ENCODE data around the gene IFT20. TPM values are rescaled to one million over a fixed set of nuclear protein-coding genes. Genes with fewer than 3 reads are reported as not detected.

Gene IFT20
- total RNA-seq, 1 experiment from 2014 or later = 21.0 TPM

- H4K91ac ChIP-seq (ENCODE audit: insufficient read length, low read depth, low read length) = no peak overlapping the region
- DNase-seq = peak; percentile 28
- H3K36me3 Mint-ChIP-seq (ENCODE audit: insufficient read depth in 1 of 3, low read depth in 3 of 3) = peaks cover 12 to 27% (median 25%) of the 10 kb centered on the region in 3 experiments; a peak in 6 of 7 replicates
These were observed 3.3 kb downstream of the IFT20 start for GRCh38 chr17:28331891-28332420.

More at GRCh38 chr17:28331891-28332420, 3.3 kb downstream of the IFT20 start:
- Histone ChIP-seq H2BK15ac (ENCODE audit: low read depth, low read length) (no peak overlapping the region), H3K27me3 (ENCODE audit: insufficient read depth, low read length) (no peaks in the 10 kb centered on the region), H3K23me2 (ENCODE audit: insufficient read length, low read depth, low read length, poor library complexity, severe bottlenecking) (peaks cover 13% of the 10 kb centered on the region), H3K56ac (ENCODE audit: insufficient read length, low read depth, low read length) (no peak overlapping the region), H3K4me1 (ENCODE audit: insufficient read depth, low read length) (peaks cover 9% of the 10 kb centered on the region; the same call in 1 of the 2 replicates), H3K27ac (ENCODE audit: insufficient read length, low read depth, low read length) (no peak overlapping the region), H3K79me2 (ENCODE audit: insufficient read depth, low read length) (no peaks in the 10 kb centered on the region; the same call in 1 of the 2 replicates), H3K9ac (ENCODE audit: extremely low read depth, insufficient read length, low read length) (no peak overlapping the region), H3T11ph (ENCODE audit: low read length) (no peak overlapping the region), H2BK20ac (ENCODE audit: low read depth, low read length, poor library complexity, severe bottlenecking) (no peak overlapping the region), H3K4me2 (ENCODE audit: insufficient read depth, insufficient read length, low read length) (no peak overlapping the region), H2BK5ac (ENCODE audit: insufficient read length, low read length) (no peak overlapping the region), H3K9me3 (ENCODE audit: control insufficient read depth, low read depth, low read length) (no peaks in the 10 kb centered on the region), H3K14ac (ENCODE audit: insufficient read depth, low read length) (no peak overlapping the region), H4K8ac (replicated peaks; ENCODE audit: insufficient read length, low read depth, low read length) (no peak overlapping the region), H2BK120ac (ENCODE audit: low read depth, low read length, poor library complexity, severe bottlenecking) (no peak overlapping the region), H3K4ac (ENCODE audit: low read depth, low read length) (no peak overlapping the region), H2AK5ac (ENCODE audit: insufficient read length, low read length) (no peak overlapping the region), H3K79me1 (ENCODE audit: insufficient read depth, low read depth, low read length, poor library complexity, severe bottlenecking) (no peaks in the 10 kb centered on the region), H3K18ac (ENCODE audit: insufficient read length, low read depth, low read length) (no peak overlapping the region), H2AFZ (ENCODE audit: low read length) (no peak overlapping the region), H3K23ac (ENCODE audit: insufficient read length, low read depth, low read length) (no peak overlapping the region), H2BK12ac (ENCODE audit: insufficient read length, low read depth, low read length) (no peak overlapping the region), H4K20me1 (ENCODE audit: control insufficient read depth, insufficient read depth, insufficient read length) (no peaks in the 10 kb centered on the region), H4K5ac (ENCODE audit: insufficient read length, low read depth, low read length) (no peak overlapping the region)
- H3K27me3 Mint-ChIP-seq (ENCODE audit: low read depth) = no peaks in the 10 kb centered on the region
- H3K27ac Mint-ChIP-seq = peak overlapping the region in 1 of 3 experiments; percentile 41; a peak in 1 of 7 replicates
- H3K4me3 Mint-ChIP-seq = no peak overlapping the region
- H3K9me3 Mint-ChIP-seq = no peaks in the 10 kb centered on the region; a peak in 1 of 5 replicates
- no CpG with 5 or more reads among the region's 6 CpGs for WGBS (ENCODE audit: extremely low coverage, insufficient read length, low lambda C conversion rate)
- no peak for TF ChIP-seq CTCF (conservative IDR thresholded peaks at IDR 0.05)
- H3K4me1 Mint-ChIP-seq = peaks cover 16 to 17% of the 10 kb centered on the region in 2 experiments
